Activated CD8-positive, alpha-beta T cell treated with anti-CD3 and anti-CD28 coated beads for 36 hours (primary cell): ENCODE data around the gene PSKH1. TPM values are rescaled to one million over a fixed set of nuclear protein-coding genes. Genes with fewer than 3 reads are reported as not detected.

Experiments
- ATAC-seq: fragments of 200-7000 bp; cut with Tn5 transposase; one replicate; pipeline ENCODE4 v1.10.0; 2021; ENCODE audit warnings: mild to moderate bottlenecking, moderate library complexity
- CTCF ChIA-PET: fragments of 350-600 bp; sonication (Branson Sonifier 250); formaldehyde crosslinking; loops from one replicate; lab custom pipeline; 2021; ENCODE audit warnings: antibody characterized with exemption; lab: Charles Lee
- POLR2A ChIA-PET: fragments of 350-600 bp; sonication (Branson Sonifier 250); formaldehyde crosslinking; loops from one replicate; lab custom pipeline; 2021; ENCODE audit warnings: antibody characterized with exemption; lab: Charles Lee
- DNase-seq: peaks from one replicate; pipeline ENCODE4 v3.0.0-alpha.2; 2020
- H3K27ac Mint-ChIP-seq: one replicate; pipeline ENCODE4 v1.8.0; 2021; ENCODE audit warnings: mild to moderate bottlenecking, mixed read lengths
- H3K27me3 Mint-ChIP-seq: one replicate; pipeline ENCODE4 v1.8.0; 2021; ENCODE audit warnings: mixed read lengths
- H3K36me3 Mint-ChIP-seq: one replicate; pipeline ENCODE4 v1.8.0; 2021; ENCODE audit warnings: low read depth, mixed read lengths
- H3K4me1 Mint-ChIP-seq: one replicate; pipeline ENCODE4 v1.8.0; 2021; ENCODE audit warnings: low read depth, mixed read lengths
- H3K4me3 Mint-ChIP-seq: one replicate; pipeline ENCODE4 v1.8.0; 2021; ENCODE audit warnings: mild to moderate bottlenecking, moderate library complexity, mixed read lengths
- H3K9me3 Mint-ChIP-seq: one replicate; pipeline ENCODE4 v1.8.0; 2021; ENCODE audit warnings: mixed read lengths
- CTCF ChIP-seq: fragments of 200-600 bp; IDR thresholded peaks from one replicate; pipeline ENCODE4 v1.8.0; 2022; ENCODE audit warnings: antibody characterized with exemption, mild to moderate bottlenecking
- intact Hi-C: fragments of 100-400 bp; cut with micrococcal nuclease; formaldehyde crosslinking; loops from one replicate; pipeline ENCODE4 v1.10.0; 2022
- total RNA-seq, 2 experiments: library from RNA; stranded (reverse); gene quantifications; one replicate each; pipeline ENCODE4 v1.2.3, GENCODE V29; 2021

Gene PSKH1
- total RNA-seq, 2 experiments from 2014 or later = 8.4 to 8.5 TPM

GRCh38 chr16:67953641-67954375 is 60.8 kb downstream of the PSKH1 start:
- POLR2A ChIA-PET = interaction anchor here (0.6 to 1.1 kb wide), 4 partner anchors 12 to 213 kb away, joined by 3 to 6 read pairs (median 4); no protein-coding TSS in a partner anchor

GRCh38 chr16:67954421-67955196 is 61.6 kb downstream of the PSKH1 start:
- no peak for TF ChIP-seq CTCF
- peaks cover 26% of the 10 kb centered on the region for H3K36me3 Mint-ChIP-seq
- H3K9me3 Mint-ChIP-seq = no peaks in the 10 kb centered on the region
- H3K27ac Mint-ChIP-seq = no peak overlapping the region
- ChIA-PET CTCF (no interaction called here), POLR2A (interaction anchor here (1.0 kb wide), 1 partner anchor 19 kb away, joined by 6 read pairs; no protein-coding TSS in a partner anchor)
- H3K4me3 Mint-ChIP-seq = no peak overlapping the region
- no peaks in the 10 kb centered on the region for H3K4me1 Mint-ChIP-seq
- DNase-seq = no peak
- intact Hi-C loops = no loop called here
- no peak for ATAC-seq
- no peaks in the 10 kb centered on the region for H3K27me3 Mint-ChIP-seq

More at GRCh38 chr16:67953641-67954375, 60.8 kb downstream of the PSKH1 start:
- no peaks in the 10 kb centered on the region for H3K27me3 Mint-ChIP-seq
- H3K4me1 Mint-ChIP-seq = no peaks in the 10 kb centered on the region
- TF ChIP-seq CTCF = no peak
- H3K4me3 Mint-ChIP-seq = no peak overlapping the region
- intact Hi-C loops = no loop called here
- H3K9me3 Mint-ChIP-seq = no peaks in the 10 kb centered on the region
- ATAC-seq (no peak), DNase-seq (no peak)
- peaks cover 24% of the 10 kb centered on the region for H3K36me3 Mint-ChIP-seq
- CTCF ChIA-PET = interaction anchor here (1.5 to 1.7 kb wide), 2 partner anchors 12 to 87 kb away, joined by 4 to 6 read pairs; no protein-coding TSS in a partner anchor
- no peak overlapping the region for H3K27ac Mint-ChIP-seq

GRCh38 chr16:67957622-67958021 is 64.6 kb downstream of the PSKH1 start:
- Mint-ChIP-seq H3K36me3 (peaks cover 32% of the 10 kb centered on the region), H3K4me1 (no peaks in the 10 kb centered on the region), H3K27me3 (no peaks in the 10 kb centered on the region), H3K4me3 (no peak overlapping the region), H3K9me3 (no peaks in the 10 kb centered on the region), H3K27ac (no peak overlapping the region)
- DNase-seq (no peak), ATAC-seq (no peak)
- intact Hi-C loops = no loop called here
- TF ChIP-seq CTCF = no peak
- ChIA-PET CTCF (interaction anchor here (2.1 kb wide), 1 partner anchor 16 kb away, joined by 6 read pairs; no protein-coding TSS in a partner anchor), POLR2A (no interaction called here)

GRCh38 chr16:67959536-67960329 is 66.7 kb downstream of the PSKH1 start:
- no peak for ATAC-seq
- Mint-ChIP-seq H3K4me3 (no peak overlapping the region), H3K9me3 (no peaks in the 10 kb centered on the region), H3K36me3 (peaks cover 37% of the 10 kb centered on the region), H3K27me3 (no peaks in the 10 kb centered on the region), H3K4me1 (no peaks in the 10 kb centered on the region), H3K27ac (no peak overlapping the region)
- no peak for DNase-seq
- intact Hi-C loops = no loop called here
- POLR2A ChIA-PET = interaction anchor here (0.6 to 1.1 kb wide), 2 partner anchors 19 to 66 kb away, joined by 3 read pairs; no protein-coding TSS in a partner anchor
- TF ChIP-seq CTCF = no peak
- CTCF ChIA-PET = interaction anchor here (0.7 to 2.3 kb wide), 2 partner anchors 18 to 81 kb away, joined by 3 to 15 read pairs; no protein-coding TSS in a partner anchor
